K562 (cell line): ENCODE measurements around the gene PGGHG. TPM values are rescaled to one million over a fixed set of nuclear protein-coding genes. Genes with fewer than 3 reads are reported as not detected.

Experiments used
- ATAC-seq: fragments of 200-7000 bp; cut with Tn5 transposase; 3 replicates; pipeline ENCODE4 v1.9.1; 2020; ENCODE audit warnings: moderate library complexity
- BruUV-seq: library from RNA; stranded (reverse); fragments of 400-500 nt; replicated peaks from 2 replicates; lab custom pipeline; 2021; lab: Mats Ljungman, UMichigan
- CTCF ChIA-PET: fragments of 300-600 bp; formaldehyde crosslinking; extraction: SDS; loops from one replicate; lab custom pipeline; 2021; ENCODE audit warnings: low intra/inter-chr PET ratio; lab: Yijun Ruan, JAX
- POLR2A ChIA-PET: fragments of 300-600, 350-650 bp; sonication (Branson Sonifier 250); formaldehyde crosslinking; extraction: SDS; loops from one replicate; lab custom pipeline; 2021; ENCODE audit warnings: antibody characterized with exemption, inconsistent platforms; lab: Yijun Ruan, JAX
- DNase-seq, 4 experiments: peaks; one replicate each; pipeline versions ENCODE4 v3.0.0 to v3.0.0-alpha.2; 2011 to 2018; ENCODE audit warnings: low spot score in 3 of 4, mixed read lengths in 3 of 4; ENCODE audit errors: extremely low read depth in 1 of 4
- FAIRE-seq: peaks from 2 replicates; lab custom pipeline; 2011; peaks lifted over from hg19 to GRCh38; lab: Jason Lieb, UNC
- H2AFZ ChIP-seq: 2 replicates; pipeline ENCODE4 v1.6.0; 2011; ENCODE audit warnings: low read depth, low read length, control low read depth, inconsistent platforms
- H3K27ac ChIP-seq: fragments of 200-600 bp; 3 replicates; pipeline ENCODE4 v1.8.0; 2011; ENCODE audit warnings: low read depth, mild to moderate bottlenecking, control low read depth, inconsistent platforms, low read length, moderate library complexity, mixed read lengths; ENCODE audit errors: extremely low read depth
- H3K27me3 ChIP-seq, 2 experiments: fragments of 300-600 bp in 1 of 2; 2 replicates in 1 of 2; 3 replicates in 1 of 2; pipeline versions ENCODE4 v1.6.0 to v1.8.0; 2011; ENCODE audit warnings: inconsistent platforms in 2 of 2, low read length in 2 of 2, mild to moderate bottlenecking in 1 of 2, mixed read lengths in 1 of 2, moderate library complexity in 1 of 2; ENCODE audit not compliant: control insufficient read depth in 2 of 2, insufficient read depth in 2 of 2
- H3K36me3 ChIP-seq: fragments of 300-600 bp; 3 replicates; pipeline ENCODE4 v1.8.0; 2011; ENCODE audit warnings: mild to moderate bottlenecking, low read length, inconsistent platforms; ENCODE audit not compliant: control insufficient read depth, insufficient read depth
- H3K4me1 ChIP-seq, 2 experiments: fragments of 200-600 bp in 1 of 2; replicated peaks in 1 of 2; 2 replicates in 1 of 2; 3 replicates in 1 of 2; pipeline versions ENCODE4 v1.5.1 to v1.8.0; 2011; ENCODE audit warnings: inconsistent platforms in 2 of 2, low read length in 2 of 2, mild to moderate bottlenecking in 1 of 2, mixed read lengths in 1 of 2, moderate library complexity in 1 of 2; ENCODE audit not compliant: control insufficient read depth in 2 of 2, insufficient read depth in 2 of 2
- H3K4me2 ChIP-seq: 2 replicates; pipeline ENCODE4 v1.6.1; 2011; ENCODE audit warnings: low read length, control low read depth, inconsistent platforms, mixed read lengths; ENCODE audit not compliant: insufficient read depth
- H3K4me3 ChIP-seq: fragments of 200-600 bp; sonication (generic), shearing (Covaris generic); 2 replicates; pipeline ENCODE4 v1.5.1; 2016; ENCODE audit warnings: control low read depth, inconsistent platforms
- H3K79me2 ChIP-seq: fragments of 200-600 bp; 3 replicates; pipeline ENCODE4 v1.8.0; 2011; ENCODE audit warnings: low read length, inconsistent platforms; ENCODE audit not compliant: control insufficient read depth, insufficient read depth
- H3K9ac ChIP-seq, 2 experiments: 2 replicates each; pipeline versions ENCODE4 v1.6.0 to v1.6.1; 2011; ENCODE audit warnings: low read depth in 2 of 2, low read length in 2 of 2, control low read depth in 1 of 2, inconsistent platforms in 1 of 2, mild to moderate bottlenecking in 1 of 2, mixed read lengths in 1 of 2; ENCODE audit not compliant: insufficient read depth in 1 of 2
- H3K9me1 ChIP-seq: one replicate; pipeline ENCODE4 v1.6.0; 2011; ENCODE audit warnings: inconsistent platforms, mild to moderate bottlenecking, low read length, moderate library complexity; ENCODE audit not compliant: control insufficient read depth, insufficient read depth
- H3K9me3 ChIP-seq: replicated peaks from 2 replicates; pipeline ENCODE4 v1.5.1; 2011; ENCODE audit warnings: low read depth, low read length, inconsistent platforms; ENCODE audit not compliant: control insufficient read depth, insufficient read depth
- H4K20me1 ChIP-seq: replicated peaks from 2 replicates; pipeline ENCODE4 v1.6.1; 2011; ENCODE audit warnings: low read length, inconsistent platforms, mixed read lengths; ENCODE audit not compliant: control insufficient read depth, insufficient read depth
- BRD9 ChIP-seq: fragments of 450-650 bp; IDR thresholded peaks from 2 replicates; pipeline ENCODE4 v1.6.1; 2018; ENCODE audit warnings: low read depth; ENCODE audit not compliant: partially characterized antibody
- CEBPG ChIP-seq, 3 experiments: fragments of 200-800 bp in 1 of 3; sonication (Bioruptor generic) in 1 of 3; sonication (generic) in 1 of 3; formaldehyde crosslinking in 1 of 3; IDR thresholded peaks in 2 of 3; conservative IDR thresholded peaks in 1 of 3; 2 replicates each; pipeline versions ENCODE4 v1.6.1 to v1.8.0; 2016 to 2022; ENCODE audit warnings: missing compliant biosample characterization in 2 of 3, missing genetic modification characterization in 2 of 3, mild to moderate bottlenecking in 1 of 3, missing genetic modification reagents in 1 of 3
- KAT7 ChIP-seq: sonication (generic); formaldehyde crosslinking; IDR thresholded peaks from 2 replicates; pipeline ENCODE4 v1.8.0; 2022; ENCODE audit warnings: missing genetic modification reagents, mild to moderate bottlenecking, borderline replicate concordance
- MCM7 ChIP-seq, 2 experiments: fragments of 450-650 bp; IDR thresholded peaks; 2 replicates each; pipeline ENCODE4 v1.6.1; 2016 to 2018
- NFRKB ChIP-seq: fragments of 450-650 bp; IDR thresholded peaks from 2 replicates; pipeline ENCODE4 v1.6.1; 2016; ENCODE audit warnings: low read depth
- RBM39 ChIP-seq: fragments of 200-400 bp; formaldehyde crosslinking; optimal IDR thresholded peaks from 2 replicates; pipeline ENCODE3; 2018; ENCODE audit warnings: low read depth, low read length
- ZFX ChIP-seq: sonication (generic); formaldehyde crosslinking; IDR thresholded peaks from 2 replicates; pipeline ENCODE4 v1.8.0; 2022; ENCODE audit warnings: mild to moderate bottlenecking, missing genetic modification reagents, moderate library complexity
- ZNF12 ChIP-seq: sonication (generic); formaldehyde crosslinking; IDR thresholded peaks from 2 replicates; pipeline ENCODE4 v1.4.0; 2020; ENCODE audit warnings: mild to moderate bottlenecking, missing genetic modification reagents
- ZNF197 ChIP-seq: fragments of 200-800 bp; sonication (Bioruptor generic); IDR thresholded peaks from 2 replicates; pipeline ENCODE4 v1.6.1; 2016; ENCODE audit warnings: low read depth, missing genetic modification characterization, missing compliant biosample characterization
- ZNF263 ChIP-seq: sonication (generic); formaldehyde crosslinking; IDR thresholded peaks from 2 replicates; pipeline ENCODE4 v1.8.0; 2022; ENCODE audit warnings: mild to moderate bottlenecking, missing genetic modification reagents, borderline replicate concordance
- ZNF57 ChIP-seq: fragments of 450-650 bp; formaldehyde crosslinking; IDR thresholded peaks from 2 replicates; pipeline ENCODE4 v1.4.0; 2020; ENCODE audit warnings: mild to moderate bottlenecking, moderate library complexity
- WGBS: fragments of 100-300 bp; shearing (Covaris generic); methylation state at CpG from one replicate; pipeline ENCODE4 v1.1.6; 2016; ENCODE audit warnings: low coverage, mixed read lengths; ENCODE audit not compliant: insufficient coverage; ENCODE audit errors: missing lambda C conversion rate; 5-methylcytosine and 5-hydroxymethylcytosine counted together
- in situ Hi-C: fragments of 300-500 bp; cut with MboI; formaldehyde crosslinking; loops from 4 replicates; pipeline ENCODE4 v1.15.0; 2018; ENCODE audit warnings: inconsistent platforms, mixed read lengths
- intact Hi-C: fragments of 100-400 bp; cut with micrococcal nuclease; formaldehyde crosslinking; loops from 2 replicates; pipeline ENCODE4 v1.14.2; 2022
- polyA plus RNA-seq, 8 experiments: library from polyadenylated mRNA; depleted of rRNA in 4 of 8; stranded (reverse) in 5 of 8; unstranded in 3 of 8; fragments of >200 nt; fragmentation: Nextera tagmentation in 2 of 8; fragmentation: Illumina TruSeq in 1 of 8; extraction: Ambion mirVana in 2 of 8; extraction: Trizol in 1 of 8; gene quantifications; 2 replicates each; pipeline versions ENCODE4 v1.2.1 to v1.2.3, GENCODE V29; 2011 to 2014; ENCODE audit warnings: inconsistent platforms in 1 of 8, missing spikeins in 1 of 8
- total RNA-seq, 7 experiments: library from RNA; depleted of rRNA in 6 of 7; stranded (reverse); fragments of >200 nt in 6 of 7; fragmentation: Illumina TruSeq in 2 of 7; extraction: Trizol in 2 of 7; gene quantifications; 2 replicates each; pipeline versions ENCODE4 v1.2.1 to v1.2.3, GENCODE V29; 2011 to 2021; ENCODE audit warnings: low replicate concordance in 1 of 7
- TF ChIP-seq, protein P1 (sequence below): sonication (generic); formaldehyde crosslinking; IDR thresholded peaks from 2 replicates; pipeline ENCODE4 v1.8.0; 2022; ENCODE audit warnings: missing genetic modification reagents, mild to moderate bottlenecking, borderline replicate concordance
- TF ChIP-seq, protein P2 (sequence below), 2 experiments: IDR thresholded peaks; 2 replicates each; pipeline ENCODE4 v1.6.1; 2011; ENCODE audit warnings: borderline replicate concordance in 1 of 2, control low read depth in 1 of 2, low read depth in 1 of 2, low read length in 1 of 2, mild to moderate bottlenecking in 1 of 2, mixed read lengths in 1 of 2, moderate library complexity in 1 of 2; ENCODE audit not compliant: insufficient read depth in 1 of 2, insufficient read length in 1 of 2, poor library complexity in 1 of 2, severe bottlenecking in 1 of 2; ENCODE audit errors: extremely low read depth in 1 of 2

The PGGHG gene
- total and polyA plus RNA-seq, 9 of the 15 experiments (the other 6 are each of a cell fraction or from before 2014, with no cell fraction given), result 0.38 to 85.1 (median 18.1) TPM

DNA sequence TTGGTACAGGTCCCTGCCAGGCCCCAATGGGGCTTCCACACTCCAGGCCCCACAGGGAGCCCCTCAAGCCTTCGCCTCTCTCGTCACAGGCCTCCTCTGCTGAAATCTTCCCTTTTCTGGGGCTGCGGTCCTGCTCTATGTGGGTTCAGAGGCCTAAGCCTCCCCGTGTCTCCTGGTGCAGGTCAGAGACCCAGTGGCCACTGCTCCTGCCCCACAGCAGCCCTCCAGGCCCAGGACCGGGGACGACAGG lies 37.6 kb downstream of the PGGHG start (continued):
- TF ChIP-seq ZNF197 (0 out of 2 replicates have a peak, but pooled peaks have one; percentile 12), ZNF12 (no peak), ZFX (CRISPR knock-in tag) (peak; percentile 68; the same call in 1 of the 2 replicates), ZNF57 (CRISPR knock-in tag) (peak; percentile 19; the same call in 1 of the 2 replicates), ZNF263 (CRISPR knock-in tag) (peak; percentile 92), KAT7 (peak; percentile 25; the same call in 1 of the 2 replicates)
- TF ChIP-seq, all 486 proteins: peak for 11

DNA sequence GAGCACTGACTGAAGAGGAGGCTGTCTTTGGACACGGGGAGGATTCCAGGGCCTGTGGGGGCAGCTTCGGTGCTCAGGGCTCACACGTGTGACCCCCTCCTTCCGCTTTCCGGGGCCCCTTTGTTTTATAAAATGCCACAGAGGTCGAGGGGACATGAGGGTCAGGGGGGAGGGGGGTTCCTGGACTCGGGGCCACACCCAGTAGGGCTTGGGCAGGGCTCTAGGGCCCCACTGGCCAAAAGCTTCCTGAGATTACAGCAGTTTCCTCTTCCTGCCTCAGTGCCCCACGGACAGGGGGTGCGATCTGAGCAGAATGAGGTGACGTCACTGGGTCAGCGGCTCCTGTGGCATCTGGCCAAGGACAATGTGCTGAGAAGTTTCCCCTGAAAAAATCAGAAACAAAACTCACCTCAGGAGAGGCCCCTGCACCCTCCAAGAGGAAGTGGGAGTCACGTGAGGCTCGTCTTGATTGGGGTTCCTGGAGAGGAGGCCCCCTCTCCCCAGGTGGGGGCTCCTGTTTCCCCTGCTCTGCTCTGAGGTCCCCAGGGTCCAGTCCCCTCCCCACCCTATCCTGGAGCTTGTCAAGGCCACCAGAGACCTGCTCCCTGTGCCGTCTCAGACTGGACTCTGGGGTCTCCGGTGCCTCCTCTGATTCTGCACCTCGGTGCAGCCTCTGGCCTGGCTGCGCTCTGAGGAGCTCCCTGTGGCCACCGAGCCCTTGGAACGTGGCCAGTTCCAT lies 38.1 kb downstream of the PGGHG start:
- Histone ChIP-seq H3K4me3 (peak overlapping the region; percentile 18; the same call in 1 of the 2 replicates), H4K20me1 (no peaks in the 10 kb centered on the region), H3K36me3 (no peaks in the 10 kb centered on the region), H3K27ac (peak overlapping the region; percentile 88), H2AFZ (peak overlapping the region; percentile 46), H3K9me3 (0 out of 2 replicates have a peak, but pooled peaks cover 2% of the 10 kb centered on the region), H3K4me1 (peaks cover 51 to 60% of the 10 kb centered on the region in 2 experiments), H3K27me3 (no peaks in the 10 kb centered on the region), H3K9ac (peak overlapping the region; percentile 61 to 93), H3K9me1 (no peaks in the 10 kb centered on the region), H3K79me2 (peaks cover 29% of the 10 kb centered on the region), H3K4me2 (peak overlapping the region; percentile 63)
- in situ Hi-C loops (no loop called here), intact Hi-C loops (no loop called here)
- DNase-seq (peak; percentile 42 to 86 (median 53)), FAIRE-seq (peak; percentile 44), ATAC-seq (peak; percentile 53)
- POLR2A ChIA-PET, result interaction anchor here (0.7 to 1.7 kb wide), 7 partner anchors 9 to 119 kb away, joined by 3 to 11 read pairs (median 5); partner anchors contain the start of genes BET1L and RIC8A
- CTCF ChIA-PET, result no interaction called here
- no TSS peak for BruUV-seq
- 3% methylated on average over 17 of the region's 19 CpGs for WGBS
- TF ChIP-seq RBM39, result peak; percentile 35
- TF ChIP-seq MCM7 (IDR thresholded peaks at IDR 0.05), result no peak
- peak; percentile 70 for TF ChIP-seq BRD9
- TF ChIP-seq, protein P1, sequence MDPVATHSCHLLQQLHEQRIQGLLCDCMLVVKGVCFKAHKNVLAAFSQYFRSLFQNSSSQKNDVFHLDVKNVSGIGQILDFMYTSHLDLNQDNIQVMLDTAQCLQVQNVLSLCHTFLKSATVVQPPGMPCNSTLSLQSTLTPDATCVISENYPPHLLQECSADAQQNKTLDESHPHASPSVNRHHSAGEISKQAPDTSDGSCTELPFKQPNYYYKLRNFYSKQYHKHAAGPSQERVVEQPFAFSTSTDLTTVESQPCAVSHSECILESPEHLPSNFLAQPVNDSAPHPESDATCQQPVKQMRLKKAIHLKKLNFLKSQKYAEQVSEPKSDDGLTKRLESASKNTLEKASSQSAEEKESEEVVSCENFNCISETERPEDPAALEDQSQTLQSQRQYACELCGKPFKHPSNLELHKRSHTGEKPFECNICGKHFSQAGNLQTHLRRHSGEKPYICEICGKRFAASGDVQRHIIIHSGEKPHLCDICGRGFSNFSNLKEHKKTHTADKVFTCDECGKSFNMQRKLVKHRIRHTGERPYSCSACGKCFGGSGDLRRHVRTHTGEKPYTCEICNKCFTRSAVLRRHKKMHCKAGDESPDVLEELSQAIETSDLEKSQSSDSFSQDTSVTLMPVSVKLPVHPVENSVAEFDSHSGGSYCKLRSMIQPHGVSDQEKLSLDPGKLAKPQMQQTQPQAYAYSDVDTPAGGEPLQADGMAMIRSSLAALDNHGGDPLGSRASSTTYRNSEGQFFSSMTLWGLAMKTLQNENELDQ, result no peak
- TF ChIP-seq, protein P2, sequence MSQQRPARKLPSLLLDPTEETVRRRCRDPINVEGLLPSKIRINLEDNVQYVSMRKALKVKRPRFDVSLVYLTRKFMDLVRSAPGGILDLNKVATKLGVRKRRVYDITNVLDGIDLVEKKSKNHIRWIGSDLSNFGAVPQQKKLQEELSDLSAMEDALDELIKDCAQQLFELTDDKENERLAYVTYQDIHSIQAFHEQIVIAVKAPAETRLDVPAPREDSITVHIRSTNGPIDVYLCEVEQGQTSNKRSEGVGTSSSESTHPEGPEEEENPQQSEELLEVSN (IDR thresholded peaks at IDR 0.05; ENCODE audit: borderline replicate concordance in 1 of 2, extremely low read depth in 1 of 2, insufficient read depth in 1 of 2, insufficient read length in 1 of 2, low read depth in 1 of 2, low read length in 1 of 2, poor library complexity in 1 of 2, severe bottlenecking in 1 of 2), result peak; percentile 19 to 53
- TF ChIP-seq CEBPG (CRISPR knock-in tag; IDR thresholded peaks at IDR 0.05), result no peak
- TF ChIP-seq CEBPG (tag; conservative IDR thresholded peaks at IDR 0.05 in 1 of 2, IDR thresholded peaks at IDR 0.05 in 1 of 2), result no peak
- TF ChIP-seq NFRKB, result 0 out of 2 replicates have a peak, but pooled peaks have one; percentile 17
